Measurements from ENCODE around the gene ATP1A3.
"Not testable (repeated sequence)": the region's sequence is repeated elsewhere in the genome, so short reads cannot be mapped to it uniquely, and the experiment has no call there.

The ATP1A3 gene

DNA sequence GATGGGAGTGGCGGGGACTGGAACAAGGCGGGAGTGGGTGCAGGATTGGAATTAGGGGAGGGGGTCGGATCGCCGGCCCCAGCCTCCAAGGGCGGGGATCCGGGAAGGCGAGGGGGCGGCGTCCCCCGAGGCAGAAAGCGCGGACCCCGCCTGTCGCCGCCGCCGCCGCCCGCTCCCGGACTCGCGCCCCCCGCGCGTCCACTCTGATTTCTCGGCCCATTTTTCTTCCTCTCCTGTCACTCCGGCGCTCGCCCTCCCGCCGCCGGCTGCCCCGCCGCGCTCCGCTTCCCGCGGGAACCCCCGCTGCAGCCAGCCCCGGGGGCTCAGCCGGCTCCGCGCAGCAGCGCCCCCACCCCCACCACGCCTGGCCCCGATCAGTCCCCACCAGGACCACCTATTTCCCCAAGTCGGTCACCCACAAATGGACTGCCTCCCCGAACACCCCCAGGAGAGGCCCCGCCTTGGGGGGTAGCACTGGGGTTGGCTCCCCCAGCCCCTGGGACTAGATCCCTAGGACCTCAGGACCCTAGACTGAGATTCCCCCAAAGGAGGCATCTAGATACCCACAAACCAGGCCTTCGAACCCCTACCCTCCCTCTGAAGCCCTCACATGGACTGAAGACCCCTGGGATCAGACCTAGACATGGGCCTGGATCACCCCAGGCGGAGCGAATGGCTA, 53.2 kb downstream of the ATP1A3 start:
- H3K36me3 ChIP-seq = no peaks in the 10 kb centered on the region
- H3K9me3 ChIP-seq (ENCODE audit: severe bottlenecking) = no peaks in the 10 kb centered on the region
- TF ChIP-seq, protein P1, sequence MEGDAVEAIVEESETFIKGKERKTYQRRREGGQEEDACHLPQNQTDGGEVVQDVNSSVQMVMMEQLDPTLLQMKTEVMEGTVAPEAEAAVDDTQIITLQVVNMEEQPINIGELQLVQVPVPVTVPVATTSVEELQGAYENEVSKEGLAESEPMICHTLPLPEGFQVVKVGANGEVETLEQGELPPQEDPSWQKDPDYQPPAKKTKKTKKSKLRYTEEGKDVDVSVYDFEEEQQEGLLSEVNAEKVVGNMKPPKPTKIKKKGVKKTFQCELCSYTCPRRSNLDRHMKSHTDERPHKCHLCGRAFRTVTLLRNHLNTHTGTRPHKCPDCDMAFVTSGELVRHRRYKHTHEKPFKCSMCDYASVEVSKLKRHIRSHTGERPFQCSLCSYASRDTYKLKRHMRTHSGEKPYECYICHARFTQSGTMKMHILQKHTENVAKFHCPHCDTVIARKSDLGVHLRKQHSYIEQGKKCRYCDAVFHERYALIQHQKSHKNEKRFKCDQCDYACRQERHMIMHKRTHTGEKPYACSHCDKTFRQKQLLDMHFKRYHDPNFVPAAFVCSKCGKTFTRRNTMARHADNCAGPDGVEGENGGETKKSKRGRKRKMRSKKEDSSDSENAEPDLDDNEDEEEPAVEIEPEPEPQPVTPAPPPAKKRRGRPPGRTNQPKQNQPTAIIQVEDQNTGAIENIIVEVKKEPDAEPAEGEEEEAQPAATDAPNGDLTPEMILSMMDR (IDR thresholded peaks at IDR 0.05; ENCODE audit: low read depth, low read length) = no peak
- peak overlapping the region; percentile 80 for H3K4me3 ChIP-seq (ENCODE audit: low read depth, low read length)
- DNase-seq = no peak
- H3K27me3 ChIP-seq (ENCODE audit: insufficient read depth, low read depth, severe bottlenecking) = no peaks in the 10 kb centered on the region
- peak overlapping the region; percentile 94 for H3K27ac ChIP-seq

DNA sequence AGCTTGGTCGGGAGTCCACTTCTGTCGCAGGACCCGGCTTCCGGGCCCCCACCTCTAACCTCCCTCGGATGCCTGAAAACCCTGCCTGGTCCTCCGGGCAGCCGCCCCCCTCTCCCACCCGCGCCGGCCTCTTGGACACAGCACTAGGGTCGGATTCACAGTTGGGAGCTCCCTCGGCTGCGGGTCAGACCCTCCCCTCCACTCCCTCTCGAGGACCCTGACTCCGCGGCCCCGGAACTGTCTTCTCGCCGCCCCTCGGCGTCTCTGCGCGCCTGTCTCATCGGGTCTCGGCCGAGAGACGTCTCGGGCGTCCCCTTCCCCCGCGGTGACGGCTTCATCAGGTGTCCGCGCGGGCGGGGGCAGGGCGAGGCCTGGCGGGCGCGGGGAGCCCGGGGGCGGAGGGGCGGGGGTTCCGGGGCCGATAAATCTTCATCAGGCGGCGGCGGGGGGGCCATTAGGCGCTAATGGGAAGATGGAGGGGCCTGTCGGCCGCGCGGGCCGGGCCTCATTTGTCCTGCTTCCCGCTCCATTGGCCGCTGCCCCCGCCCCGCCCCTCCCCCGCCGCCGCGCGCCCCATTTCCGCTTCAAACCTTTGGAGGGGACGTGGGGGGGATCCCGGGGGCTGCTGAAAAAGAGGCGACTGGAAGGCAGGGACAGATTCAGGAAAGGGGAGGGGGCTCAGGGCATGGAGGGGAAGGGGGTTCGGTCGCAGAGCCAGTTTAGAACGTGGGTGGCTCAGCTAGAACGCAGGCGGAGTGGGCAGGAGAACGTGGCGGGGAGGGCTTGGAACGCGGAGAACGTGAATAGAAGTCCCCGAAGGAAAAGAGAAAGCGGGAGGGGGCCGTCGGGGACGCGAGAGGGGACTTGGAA, 53.9 kb downstream of the ATP1A3 start:
- peak; percentile 88 for DNase-seq
- H3K9me3 ChIP-seq (ENCODE audit: severe bottlenecking) = no peaks in the 10 kb centered on the region
- peak overlapping the region; percentile 94 for H3K27ac ChIP-seq
- H3K36me3 ChIP-seq = no peaks in the 10 kb centered on the region
- H3K4me3 ChIP-seq (ENCODE audit: low read depth, low read length) = peak overlapping the region; percentile 80
- TF ChIP-seq, protein P1 (IDR thresholded peaks at IDR 0.05; ENCODE audit: low read depth, low read length) = no peak
- H3K27me3 ChIP-seq (ENCODE audit: insufficient read depth, low read depth, severe bottlenecking) = no peaks in the 10 kb centered on the region

DNA sequence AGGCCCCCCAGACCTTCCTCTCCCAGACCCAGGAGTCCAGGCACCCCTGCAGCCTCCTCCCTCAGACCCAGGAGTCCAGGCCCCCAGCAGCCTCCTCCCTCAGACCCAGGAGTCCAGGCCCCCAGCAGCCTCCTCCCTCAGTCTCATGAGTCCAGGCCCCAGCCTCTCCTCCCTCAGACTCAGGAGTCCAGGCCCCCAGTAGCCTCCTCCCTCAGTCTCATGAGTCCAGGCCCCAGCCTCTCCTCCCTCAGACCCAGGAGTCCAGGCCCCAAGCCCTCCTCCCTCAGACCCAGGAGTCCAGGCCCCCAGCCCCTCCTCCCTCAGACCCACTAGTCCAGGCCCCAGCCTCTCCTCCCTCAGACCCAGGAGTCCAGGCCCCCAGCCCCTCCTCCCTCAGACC, 54.8 kb downstream of the ATP1A3 start:
- DNase-seq; H3K4me3 ChIP-seq (ENCODE audit: low read depth, low read length); H3K27me3 ChIP-seq (ENCODE audit: insufficient read depth, low read depth, severe bottlenecking); H3K27ac ChIP-seq; H3K36me3 ChIP-seq; H3K9me3 ChIP-seq (ENCODE audit: severe bottlenecking): not testable (repeated sequence)

DNA sequence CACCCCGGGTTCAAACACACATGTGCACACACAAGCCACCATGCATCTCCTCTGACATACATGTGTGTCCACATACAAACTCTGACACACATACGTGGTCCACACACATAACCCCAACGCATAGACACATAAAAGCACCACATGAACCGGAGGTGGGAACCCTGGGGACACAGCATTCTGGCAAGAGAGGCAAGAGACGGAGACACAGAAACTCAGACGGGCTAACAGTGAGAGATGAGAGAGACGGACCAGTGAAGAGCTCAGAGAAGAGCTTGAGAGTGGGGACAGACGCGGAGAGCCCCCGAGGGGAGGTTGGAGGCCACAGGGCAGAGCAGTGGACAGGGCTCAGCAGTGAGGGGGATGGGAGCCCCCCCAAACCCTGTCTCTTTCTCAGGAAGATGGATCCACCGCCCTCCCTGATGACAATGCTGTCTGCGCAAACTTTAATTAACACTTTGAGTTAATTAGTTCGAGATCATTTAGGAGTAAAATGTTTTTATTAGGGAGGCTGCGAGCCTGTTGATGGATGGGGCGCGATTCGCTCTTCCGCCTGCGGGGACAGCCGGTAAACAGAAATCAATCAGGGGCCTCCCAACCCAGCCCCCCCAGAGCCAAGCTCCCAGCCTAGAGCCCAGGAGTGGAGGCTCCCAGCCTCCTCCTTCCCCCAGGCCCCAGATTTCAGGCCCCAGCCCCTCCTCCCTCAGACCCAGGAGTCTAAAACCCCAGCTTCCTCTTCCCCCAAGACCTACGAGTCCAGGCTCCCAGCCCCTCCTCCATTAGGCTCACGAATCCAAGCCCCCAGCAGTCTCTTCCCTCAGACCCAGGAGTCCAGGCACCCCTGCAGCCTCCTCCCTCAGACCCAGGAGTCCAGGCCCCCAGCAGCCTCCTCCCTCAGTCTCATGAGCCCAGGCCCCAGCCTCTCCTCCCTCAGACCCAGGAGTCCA, 56.2 kb downstream of the ATP1A3 start:
- Histone ChIP-seq H3K4me3 (ENCODE audit: low read depth, low read length) (no peak overlapping the region), H3K27ac (0 out of 2 replicates have a peak overlapping the region, but pooled peaks have one; percentile 2), H3K9me3 (ENCODE audit: severe bottlenecking) (no peaks in the 10 kb centered on the region), H3K27me3 (ENCODE audit: insufficient read depth, low read depth, severe bottlenecking) (no peaks in the 10 kb centered on the region), H3K36me3 (no peaks in the 10 kb centered on the region)
- TF ChIP-seq, protein P1 (IDR thresholded peaks at IDR 0.05; ENCODE audit: low read depth, low read length) = 0 out of 2 replicates have a peak, but pooled peaks have one; percentile 3
- no peak for DNase-seq

DNA sequence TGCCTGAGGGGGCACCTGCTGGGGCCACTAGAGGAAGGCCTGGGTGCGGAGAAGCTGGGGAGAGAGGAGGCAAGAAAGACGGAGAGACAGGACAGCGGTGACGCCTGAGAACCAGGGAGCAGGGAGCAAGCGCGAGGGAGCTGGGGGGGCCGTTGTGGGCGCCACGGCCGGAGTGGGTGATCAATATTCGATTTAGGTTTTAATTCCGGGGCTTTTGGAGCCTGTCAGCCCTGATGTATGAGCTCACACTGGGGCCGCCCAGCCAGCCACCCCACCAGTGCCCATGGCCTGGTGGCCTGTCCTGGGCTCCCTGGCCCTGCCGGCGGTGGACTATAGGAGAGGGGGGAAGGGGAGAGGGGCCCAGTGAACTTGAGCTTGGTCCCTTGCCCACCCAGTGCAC, 57.1 kb downstream of the ATP1A3 start:
- no peaks in the 10 kb centered on the region for H3K27me3 ChIP-seq (ENCODE audit: insufficient read depth, low read depth, severe bottlenecking)
- no peak overlapping the region for H3K4me3 ChIP-seq (ENCODE audit: low read depth, low read length)
- H3K36me3 ChIP-seq = no peaks in the 10 kb centered on the region
- H3K27ac ChIP-seq = peak overlapping the region; percentile 60
- TF ChIP-seq, protein P1 (IDR thresholded peaks at IDR 0.05; ENCODE audit: low read depth, low read length) = no peak
- no peak for DNase-seq
- no peaks in the 10 kb centered on the region for H3K9me3 ChIP-seq (ENCODE audit: severe bottlenecking)
